Measurements from ENCODE around the gene ARHGAP45. TPM values are rescaled to one million over a fixed set of nuclear protein-coding genes. Genes with fewer than 3 reads are reported as not detected.

ARHGAP45 gene
- total and polyA plus RNA-seq, 2 of the 8 experiments (the other 6 are each of a cell fraction or from before 2014, with no cell fraction given) = 31.4 to 41.8 TPM

GRCh38 chr19:1132552-1133383 lies 65.8 kb downstream of the ARHGAP45 start:
- H2AFZ ChIP-seq (ENCODE audit: low read length) = no peak overlapping the region
- H3K4me3 ChIP-seq (ENCODE audit: extremely low read depth in 1 of 4, insufficient read depth in 2 of 4, low read depth in 3 of 4, low read length in 4 of 4) = peak overlapping the region in 1 of 4 experiments; percentile 52; a peak in 3 of 8 replicates
- peak overlapping the region; percentile 75; the same call in 1 of the 2 replicates for H2BK5ac ChIP-seq (ENCODE audit: low read depth, low read length)
- peak overlapping the region; percentile 52 to 67 for H3K4me2 ChIP-seq (ENCODE audit: insufficient read depth in 1 of 2, low read depth in 2 of 2, low read length in 2 of 2)
- no peak overlapping the region for H3K14ac ChIP-seq (ENCODE audit: insufficient read length)
- FAIRE-seq (no peak), DNase-seq (ENCODE audit: low read depth in 1 of 2, low spot score in 2 of 2) (no peak)
- TF ChIP-seq KDM1A (IDR thresholded peaks at IDR 0.05; ENCODE audit: borderline replicate concordance, low read length) = no peak
- TF ChIP-seq SRF (IDR thresholded peaks at IDR 0.05; ENCODE audit: low read depth, low read length) = no peak
- H3K9me3 ChIP-seq (ENCODE audit: insufficient read depth in 2 of 2, low read depth in 1 of 2, low read length in 1 of 2) = no peaks in the 10 kb centered on the region
- H2BK20ac ChIP-seq (ENCODE audit: low read length) = no peak overlapping the region
- H3K36me3 ChIP-seq (ENCODE audit: control insufficient read depth in 2 of 4, insufficient read depth in 4 of 4, low read length in 3 of 4) = no peaks in the 10 kb centered on the region
- H3K79me1 ChIP-seq (ENCODE audit: low read depth, low read length) = peaks cover 14% of the 10 kb centered on the region
- H3K23ac ChIP-seq (ENCODE audit: insufficient read length) = no peak overlapping the region
- H3K9ac ChIP-seq (replicated peaks in 1 of 4; ENCODE audit: extremely low read depth in 1 of 4, low read depth in 3 of 4, low read length in 3 of 4) = no peak overlapping the region
- ChIA-PET CTCF (ENCODE audit: partially characterized antibody) (interaction anchor here (0.6 to 4.5 kb wide), 7 partner anchors 9 to 91 kb away, joined by 3 to 24 read pairs (median 7); no protein-coding TSS in a partner anchor), POLR2A (ENCODE audit: partially characterized antibody) (interaction anchor here (0.7 to 1.1 kb wide), 3 partner anchors 28 to 34 kb away, joined by 3 read pairs; no protein-coding TSS in a partner anchor)
- H3K79me2 ChIP-seq (ENCODE audit: control insufficient read depth in 1 of 2, insufficient read depth in 2 of 2, low read length in 2 of 2) = no peaks in the 10 kb centered on the region; a peak in 1 of 4 replicates
- no peak overlapping the region for H2AK5ac ChIP-seq (ENCODE audit: low read depth, low read length)
- H3K27ac ChIP-seq (ENCODE audit: low read depth, low read length) = no peak overlapping the region
- peaks cover 0 to 16% (median 7%) of the 10 kb centered on the region in 4 experiments; a peak in 6 of 7 replicates for H3K4me1 ChIP-seq (replicated peaks in 1 of 4; ENCODE audit: control insufficient read depth in 3 of 4, insufficient read depth in 4 of 4, low read length in 3 of 4)
- 84% methylated on average over 21 of the region's 48 CpGs; no CpG with 5 or more reads in 1 of the 2 experiments for WGBS, 2 experiments (ENCODE audit: extremely low coverage in 1 of 2, insufficient coverage in 1 of 2, insufficient read length in 1 of 2, insufficient replicate concordance in 2 of 2, low coverage in 1 of 2, low lambda C conversion rate in 2 of 2, missing lambda C conversion rate in 1 of 2)
- H4K91ac ChIP-seq (replicated peaks; ENCODE audit: insufficient read length, low read length) = peak overlapping the region; percentile 65
- H3K18ac ChIP-seq (ENCODE audit: extremely low read depth, low read length) = no peak overlapping the region
- H4K5ac ChIP-seq (ENCODE audit: insufficient read length, low read depth, low read length) = peak overlapping the region; percentile 33
- H2BK120ac ChIP-seq (replicated peaks; ENCODE audit: low read depth, low read length) = no peak overlapping the region
- H4K8ac ChIP-seq (ENCODE audit: extremely low read depth, insufficient read depth, low read length) = peak overlapping the region; percentile 79
- H3K23me2 ChIP-seq (ENCODE audit: low read depth, low read length) = peaks cover 4% of the 10 kb centered on the region; the same call in 1 of the 2 replicates
- H4K20me1 ChIP-seq (replicated peaks in 1 of 2; ENCODE audit: control insufficient read depth in 1 of 2, insufficient read depth in 2 of 2, low read length in 2 of 2) = peaks cover 4 to 11% of the 10 kb centered on the region in 2 experiments
- no peak overlapping the region for H3K4ac ChIP-seq (replicated peaks; ENCODE audit: insufficient read length, low read depth, low read length)
- H2BK15ac ChIP-seq (ENCODE audit: low read length) = no peak overlapping the region
- H3K27me3 ChIP-seq (replicated peaks in 1 of 4; ENCODE audit: control insufficient read depth in 3 of 4, extremely low read depth in 1 of 4, insufficient read depth in 3 of 4, low read length in 3 of 4) = no peaks in the 10 kb centered on the region
- no peak overlapping the region for H3K56ac ChIP-seq (replicated peaks; ENCODE audit: insufficient read length, low read depth, low read length)
- no peak overlapping the region for H2BK12ac ChIP-seq (ENCODE audit: low read depth, low read length)
